Mesenchymal stem cell (in vitro differentiated cells and primary cell): ENCODE results near the gene PARD3B.

ENCODE experiments used
- DNase-seq: peaks from one replicate; pipeline ENCODE4 v3.0.0-alpha.2; 2013
- H2AFZ ChIP-seq: one replicate; pipeline ENCODE4 v1.6.1; 2013; ENCODE audit warnings: low read depth, mild to moderate bottlenecking, control low read depth, inconsistent platforms, low read length, moderate library complexity
- H2AK5ac ChIP-seq: 2 replicates; pipeline ENCODE4 v1.6.1; 2013; ENCODE audit warnings: low read length, moderate library complexity, mild to moderate bottlenecking, inconsistent platforms; ENCODE audit not compliant: severe bottlenecking
- H2BK120ac ChIP-seq: one replicate; pipeline ENCODE4 v1.6.1; 2013; ENCODE audit warnings: low read depth, mild to moderate bottlenecking, inconsistent platforms, low read length, moderate library complexity
- H2BK12ac ChIP-seq, 2 experiments: one replicate each; pipeline ENCODE4 v1.6.1; 2013; ENCODE audit warnings: inconsistent platforms in 2 of 2, low read length in 2 of 2, mild to moderate bottlenecking in 2 of 2, moderate library complexity in 2 of 2, control low read depth in 1 of 2
- H2BK15ac ChIP-seq: one replicate; pipeline ENCODE4 v1.6.1; 2013; ENCODE audit warnings: mild to moderate bottlenecking, low read depth, inconsistent platforms; ENCODE audit not compliant: poor library complexity, severe bottlenecking
- H2BK5ac ChIP-seq: 2 replicates; pipeline ENCODE4 v1.6.1; 2013; ENCODE audit warnings: low read depth, mild to moderate bottlenecking, low read length, control low read depth, inconsistent platforms; ENCODE audit not compliant: poor library complexity, severe bottlenecking
- H3K14ac ChIP-seq, 2 experiments: one replicate each; pipeline ENCODE4 v1.6.1; 2013; ENCODE audit warnings: inconsistent platforms in 2 of 2, low read length in 2 of 2, control low read depth in 1 of 2, mild to moderate bottlenecking in 1 of 2, moderate library complexity in 1 of 2
- H3K18ac ChIP-seq, 2 experiments: one replicate each; pipeline ENCODE4 v1.6.1; 2013; ENCODE audit warnings: inconsistent platforms in 2 of 2, low read length in 2 of 2, control low read depth in 1 of 2, low read depth in 1 of 2, mild to moderate bottlenecking in 1 of 2
- H3K23ac ChIP-seq, 2 experiments: one replicate each; pipeline ENCODE4 v1.6.1; 2013; ENCODE audit warnings: inconsistent platforms in 2 of 2, low read length in 2 of 2, mild to moderate bottlenecking in 2 of 2, moderate library complexity in 2 of 2, control low read depth in 1 of 2
- H3K27ac ChIP-seq: 2 replicates; pipeline ENCODE4 v1.5.1; 2013; ENCODE audit warnings: mild to moderate bottlenecking, moderate library complexity, low read length, control low read depth, inconsistent platforms; ENCODE audit not compliant: poor library complexity, severe bottlenecking
- H3K27me3 ChIP-seq, 2 experiments: 2 replicates each; pipeline versions ENCODE4 v1.6.1 to v1.7.0; 2013; ENCODE audit warnings: low read length in 2 of 2, mild to moderate bottlenecking in 2 of 2, moderate library complexity in 2 of 2, control low read depth in 1 of 2, inconsistent platforms in 1 of 2; ENCODE audit not compliant: control insufficient read depth in 1 of 2, insufficient read depth in 1 of 2
- H3K36me3 ChIP-seq, 2 experiments: 2 replicates each; pipeline versions ENCODE4 v1.6.1 to v1.7.0; 2013; ENCODE audit warnings: low read length in 2 of 2, control low read depth in 1 of 2, inconsistent platforms in 1 of 2, low read depth in 1 of 2, mild to moderate bottlenecking in 1 of 2; ENCODE audit not compliant: insufficient read depth in 2 of 2, control insufficient read depth in 1 of 2
- H3K4ac ChIP-seq, 2 experiments: one replicate each; pipeline ENCODE4 v1.6.1; 2013; ENCODE audit warnings: inconsistent platforms in 2 of 2, low read length in 2 of 2, mild to moderate bottlenecking in 2 of 2, moderate library complexity in 2 of 2, control low read depth in 1 of 2, low read depth in 1 of 2
- H3K4me1 ChIP-seq: 2 replicates; pipeline ENCODE4 v1.6.1; 2013; ENCODE audit warnings: low read depth, low read length, control low read depth; ENCODE audit not compliant: control insufficient read depth, insufficient read depth
- H3K4me2 ChIP-seq: 2 replicates; pipeline ENCODE4 v1.6.1; 2013; ENCODE audit warnings: low read length, mild to moderate bottlenecking, inconsistent platforms; ENCODE audit not compliant: poor library complexity, severe bottlenecking
- H3K4me3 ChIP-seq, 2 experiments: 2 replicates each; pipeline versions ENCODE4 v1.5.1 to v1.7.0; 2013; ENCODE audit warnings: low read length in 2 of 2, mild to moderate bottlenecking in 2 of 2, control low read depth in 1 of 2, low read depth in 1 of 2; ENCODE audit not compliant: insufficient read depth in 1 of 2
- H3K79me1 ChIP-seq: replicated peaks from 2 replicates; pipeline ENCODE4 v1.6.1; 2013; ENCODE audit warnings: mild to moderate bottlenecking, control low read depth, low read length, inconsistent platforms; ENCODE audit not compliant: poor library complexity, severe bottlenecking
- H3K9ac ChIP-seq: 2 replicates; pipeline ENCODE4 v1.7.0; 2013; ENCODE audit warnings: mild to moderate bottlenecking, low read length, moderate library complexity
- H3K9me3 ChIP-seq: 2 replicates; pipeline ENCODE4 v1.7.0; 2013; ENCODE audit warnings: mild to moderate bottlenecking, low read length; ENCODE audit not compliant: control insufficient read depth
- H4K8ac ChIP-seq: one replicate; pipeline ENCODE4 v1.6.1; 2013; ENCODE audit warnings: inconsistent platforms, mild to moderate bottlenecking, low read length, moderate library complexity
- H4K91ac ChIP-seq: one replicate; pipeline ENCODE4 v1.6.1; 2013; ENCODE audit warnings: mild to moderate bottlenecking, low read length, inconsistent platforms
- WGBS: methylation state at CpG from one replicate; pipeline ENCODE4 v1.1.7; 2013; ENCODE audit warnings: mixed read lengths; 5-methylcytosine and 5-hydroxymethylcytosine counted together

Gene PARD3B

DNA sequence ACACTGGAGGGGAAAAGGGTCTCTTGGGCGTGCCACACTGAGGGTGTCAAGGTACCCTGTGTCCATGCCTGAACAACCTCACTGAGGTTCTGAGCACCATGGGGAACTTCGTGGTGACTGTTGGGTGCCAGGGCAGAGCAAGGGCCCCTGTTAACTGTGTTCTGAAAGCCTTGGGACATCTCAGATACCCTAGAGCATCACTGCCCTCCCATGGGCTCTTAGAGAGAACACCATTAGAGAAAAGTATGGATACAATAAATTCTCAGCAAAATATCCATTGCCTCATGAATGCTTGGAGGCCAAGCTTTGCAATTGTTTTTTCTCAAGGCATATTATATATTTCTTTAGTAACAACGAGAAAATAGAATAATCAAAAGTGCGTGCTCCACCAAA, 648.6 kb downstream of the PARD3B start:
- H3K27ac ChIP-seq, result no peak overlapping the region
- no peaks in the 10 kb centered on the region for H3K79me1 ChIP-seq
- DNase-seq, result no peak
- no peak overlapping the region for H3K18ac ChIP-seq
- H2BK5ac ChIP-seq, result no peak overlapping the region
- H3K4me2 ChIP-seq, result no peak overlapping the region
- H2BK120ac ChIP-seq, result no peak overlapping the region
- H2BK15ac ChIP-seq, result no peak overlapping the region
- no peak overlapping the region for H3K14ac ChIP-seq
- no peaks in the 10 kb centered on the region for H3K27me3 ChIP-seq
- WGBS, result 95% methylated on average over 4 of the region's 4 CpGs
- no peak overlapping the region for H4K91ac ChIP-seq
- no peaks in the 10 kb centered on the region for H3K4me1 ChIP-seq
- no peak overlapping the region for H3K4ac ChIP-seq
- H2BK12ac ChIP-seq, result no peak overlapping the region
- no peak overlapping the region for H2AFZ ChIP-seq
- peaks cover 0 to 6% of the 10 kb centered on the region in 2 experiments for H3K36me3 ChIP-seq
- H3K23ac ChIP-seq, result no peak overlapping the region
- H3K4me3 ChIP-seq, result no peak overlapping the region
- H2AK5ac ChIP-seq, result no peak overlapping the region
- H4K8ac ChIP-seq, result no peak overlapping the region
- no peak overlapping the region for H3K9ac ChIP-seq
- no peaks in the 10 kb centered on the region for H3K9me3 ChIP-seq

DNA sequence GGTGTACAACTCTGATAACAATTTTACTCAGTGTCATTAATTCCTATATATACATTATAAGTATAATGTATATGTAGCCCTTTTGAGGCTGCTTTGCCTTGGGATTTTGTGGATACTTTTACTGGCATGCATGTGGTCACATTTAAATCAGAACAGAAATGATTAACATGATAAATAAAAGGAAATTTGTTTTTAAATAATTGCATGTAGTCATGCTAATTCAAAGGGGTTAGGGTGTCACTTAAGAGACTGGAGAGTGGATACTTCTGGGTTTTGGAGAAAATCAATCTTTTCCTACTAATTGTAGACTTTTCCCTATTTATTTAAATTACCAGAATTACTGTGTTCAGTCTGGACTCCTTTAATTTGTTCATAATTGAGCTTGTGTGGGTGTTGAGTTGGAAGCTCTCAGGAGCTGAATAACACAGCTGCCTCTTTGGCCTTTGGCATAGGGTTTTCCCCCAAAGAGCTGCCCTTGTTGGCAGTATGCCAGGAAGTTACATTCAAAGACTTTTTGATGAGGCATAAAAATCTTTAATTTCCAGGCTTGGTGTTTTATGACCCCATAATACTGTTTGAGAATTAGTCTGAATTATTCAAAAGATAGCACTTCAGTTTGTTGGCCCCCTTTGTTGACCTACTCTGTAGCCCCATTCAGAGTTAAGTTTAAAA, 652.3 kb downstream of the PARD3B start:
- Histone ChIP-seq H3K27ac (no peak overlapping the region), H3K23ac (no peak overlapping the region), H3K36me3 (peaks cover 0 to 6% of the 10 kb centered on the region in 2 experiments), H3K9me3 (no peaks in the 10 kb centered on the region), H3K14ac (no peak overlapping the region), H3K79me1 (no peaks in the 10 kb centered on the region), H2AK5ac (no peak overlapping the region), H4K91ac (no peak overlapping the region), H3K18ac (no peak overlapping the region), H3K27me3 (no peaks in the 10 kb centered on the region), H2BK120ac (no peak overlapping the region), H3K4ac (no peak overlapping the region), H2BK12ac (no peak overlapping the region), H3K4me3 (peak overlapping the region in 1 of 2 experiments; percentile 13), H2BK15ac (no peak overlapping the region), H3K4me2 (no peak overlapping the region), H2BK5ac (no peak overlapping the region), H4K8ac (no peak overlapping the region), H3K4me1 (no peaks in the 10 kb centered on the region), H3K9ac (peak overlapping the region; percentile 47), H2AFZ (no peak overlapping the region)
- DNase-seq, result no peak

DNA sequence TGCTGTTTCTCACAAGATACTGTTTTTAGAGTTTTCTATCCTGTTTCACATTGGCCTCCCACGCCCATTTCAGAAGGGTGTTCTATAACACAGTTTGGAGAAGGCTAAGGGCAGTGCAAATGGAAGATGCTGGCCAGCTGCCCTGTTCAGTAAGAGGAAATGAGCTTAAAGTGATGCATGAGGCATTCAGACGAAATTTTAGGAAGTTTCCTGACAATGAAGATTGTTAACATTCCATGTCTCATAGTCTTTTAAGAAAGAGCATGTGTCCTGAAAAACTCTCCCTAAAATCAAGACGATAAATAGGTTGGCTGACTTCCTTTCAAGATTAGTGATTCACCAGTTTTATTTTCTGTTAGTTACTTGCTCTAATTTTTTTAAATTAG, 652.9 kb downstream of the PARD3B start:
- Histone ChIP-seq H3K4me2 (no peak overlapping the region), H2AFZ (no peak overlapping the region), H3K4me3 (peak overlapping the region in 1 of 2 experiments; percentile 13), H3K14ac (no peak overlapping the region), H3K23ac (no peak overlapping the region), H2BK12ac (no peak overlapping the region), H2AK5ac (no peak overlapping the region), H3K9me3 (no peaks in the 10 kb centered on the region), H3K4ac (no peak overlapping the region), H4K91ac (no peak overlapping the region), H3K27me3 (no peaks in the 10 kb centered on the region), H4K8ac (no peak overlapping the region), H3K9ac (peak overlapping the region; percentile 64), H3K36me3 (peaks cover 0 to 6% of the 10 kb centered on the region in 2 experiments), H3K27ac (no peak overlapping the region), H2BK5ac (no peak overlapping the region), H3K79me1 (no peaks in the 10 kb centered on the region), H2BK15ac (no peak overlapping the region), H3K18ac (no peak overlapping the region), H2BK120ac (no peak overlapping the region), H3K4me1 (no peaks in the 10 kb centered on the region)
- no peak for DNase-seq
- 85% methylated on average over 1 of the region's 3 CpGs for WGBS

DNA sequence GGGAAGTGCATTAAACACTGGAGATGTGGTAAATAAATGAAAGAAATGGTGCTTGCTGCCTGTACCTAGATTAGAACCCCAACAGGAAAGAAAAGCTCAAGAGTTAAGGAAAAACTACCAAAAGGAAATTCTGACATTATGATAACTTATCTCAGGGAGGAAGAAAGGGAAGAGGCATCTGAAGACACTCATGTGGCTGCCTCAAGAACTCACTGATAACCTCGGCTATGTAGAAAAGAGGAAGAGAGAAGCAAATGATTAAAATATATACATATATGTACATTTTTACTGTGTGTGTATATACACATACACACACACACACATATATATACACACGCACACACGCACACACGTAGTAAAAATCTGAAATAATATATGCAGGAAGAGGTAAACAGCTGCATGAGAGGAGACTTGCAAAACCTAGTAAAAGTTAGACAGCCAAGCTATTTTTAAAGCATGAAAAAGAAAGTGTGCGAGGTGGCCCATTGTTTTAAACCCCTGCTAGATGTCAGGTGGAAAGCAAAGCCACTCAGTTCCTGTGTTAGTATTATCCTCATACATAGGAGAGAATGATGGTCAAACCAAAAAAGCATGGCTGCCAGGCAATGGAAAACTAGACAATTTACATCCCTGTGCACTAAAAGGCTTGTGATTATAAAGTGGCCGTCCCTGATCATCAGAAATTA, 654.0 kb downstream of the PARD3B start:
- Histone ChIP-seq H3K4me2 (no peak overlapping the region), H2BK12ac (no peak overlapping the region), H3K4ac (no peak overlapping the region), H2AFZ (no peak overlapping the region), H2BK5ac (no peak overlapping the region), H2BK120ac (no peak overlapping the region), H3K79me1 (no peaks in the 10 kb centered on the region), H3K9me3 (no peaks in the 10 kb centered on the region), H3K18ac (no peak overlapping the region), H3K36me3 (peaks cover 0 to 2% of the 10 kb centered on the region in 2 experiments), H3K27me3 (no peaks in the 10 kb centered on the region), H3K23ac (no peak overlapping the region), H3K4me1 (no peaks in the 10 kb centered on the region), H3K9ac (no peak overlapping the region), H3K4me3 (no peak overlapping the region), H4K8ac (no peak overlapping the region), H2BK15ac (no peak overlapping the region), H3K14ac (no peak overlapping the region), H3K27ac (no peak overlapping the region), H2AK5ac (no peak overlapping the region), H4K91ac (no peak overlapping the region)
- no peak for DNase-seq
- whole genome bisulfite sequencing, result 100% methylated on average over 5 of the region's 6 CpGs
